HG03575 (cell line): ENCODE measurements around the gene FAM53B.

Experiments
- ATAC-seq: cut with Tn5 transposase; IDR thresholded peaks from one replicate; pipeline ENCODE4 v1.9.1; 2021; ENCODE audit not compliant: unreplicated experiment, insufficient number of reproducible peaks, low FRiP score; ENCODE audit errors: extremely low read depth

FAM53B gene

GRCh38 chr10:124671486-124672075 is 72.6 kb downstream of the FAM53B start:
- ATAC-seq: no peak

GRCh38 chr10:124670849-124671248 is 73.3 kb downstream of the FAM53B start:
- no peak for ATAC-seq

- no peak for ATAC-seq
Observed at GRCh38 chr10:124669824-124670654, 74.1 kb downstream of the FAM53B start.

DNA sequence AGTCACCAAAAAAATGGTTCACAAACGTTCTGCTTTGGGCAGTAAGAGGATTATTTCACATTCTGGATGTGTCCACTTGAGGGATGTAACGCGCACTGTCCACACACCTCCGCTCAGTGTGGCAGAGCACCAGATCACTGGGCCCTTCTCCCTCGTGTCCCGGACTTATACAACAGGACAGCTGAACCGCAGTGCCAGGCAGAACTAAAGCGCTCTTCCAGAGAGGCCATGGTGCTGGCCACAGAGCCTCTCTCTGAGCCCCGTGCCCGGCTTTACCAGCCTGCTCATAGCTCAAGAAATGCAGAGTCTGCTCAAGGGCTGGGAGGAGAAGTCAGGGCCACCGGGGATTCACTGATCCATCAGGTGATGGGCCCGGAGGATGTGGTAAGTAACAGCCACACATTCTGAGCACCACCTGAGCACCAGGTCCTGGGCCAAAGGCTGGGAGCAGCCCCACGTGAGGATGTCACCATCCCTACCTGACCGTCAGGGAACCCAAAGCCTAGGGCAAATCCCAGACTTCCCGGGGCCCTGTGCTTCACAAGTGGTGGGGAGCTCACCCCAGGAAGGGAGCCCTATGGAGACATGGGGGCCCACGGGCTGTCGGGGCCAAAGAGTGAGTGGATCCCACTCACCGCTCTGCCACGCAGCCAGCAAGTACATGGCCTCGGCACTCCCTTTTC is 74.9 kb downstream of the FAM53B start:
- no peak for ATAC-seq

- ATAC-seq: no peak
Observed at GRCh38 chr10:124668517-124669051, 75.6 kb downstream of the FAM53B start.

DNA sequence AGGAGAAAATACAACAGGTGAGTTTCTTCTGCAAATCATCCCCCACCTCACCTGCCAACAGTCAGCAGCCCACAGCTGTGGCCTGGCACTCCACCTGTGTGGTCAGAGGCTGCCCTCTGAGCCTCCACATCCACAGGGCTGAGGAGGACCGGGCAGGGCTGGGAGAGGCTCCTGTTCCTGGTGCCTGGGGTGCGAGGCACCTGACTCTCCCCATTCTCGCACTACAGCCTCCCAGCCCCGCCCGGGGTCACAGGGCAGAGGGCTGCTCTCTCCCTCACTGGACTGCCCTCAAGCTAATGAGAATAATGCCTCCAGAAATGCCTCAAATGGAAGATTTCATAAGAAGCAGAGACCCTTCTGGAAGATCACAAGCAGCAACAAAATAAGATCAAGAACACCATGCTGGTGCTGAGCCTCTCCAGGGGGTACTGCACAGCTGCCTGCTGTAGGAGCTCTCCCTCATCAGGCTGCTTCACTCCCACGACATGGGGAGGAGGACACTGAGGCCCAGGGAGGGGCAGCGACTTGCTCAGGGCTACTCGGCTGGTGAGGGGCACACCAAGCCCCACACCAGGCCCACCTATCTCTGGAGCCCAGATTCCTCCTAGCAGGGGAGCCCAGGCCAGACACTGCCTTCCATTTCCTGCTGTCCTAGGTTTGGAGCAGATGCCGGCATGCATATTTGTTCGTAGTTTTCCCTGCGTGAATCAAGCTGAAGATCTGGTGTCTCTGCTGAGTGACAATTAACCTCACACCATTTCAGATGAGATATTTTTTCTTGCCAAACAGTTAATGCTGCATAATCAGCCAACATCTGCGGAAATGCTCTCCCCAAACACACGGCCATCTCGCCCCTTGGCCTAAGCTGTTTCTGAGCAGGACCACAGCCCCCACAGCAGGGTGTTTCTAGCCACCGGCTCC is 76.5 kb downstream of the FAM53B start:
- ATAC-seq: no peak

DNA sequence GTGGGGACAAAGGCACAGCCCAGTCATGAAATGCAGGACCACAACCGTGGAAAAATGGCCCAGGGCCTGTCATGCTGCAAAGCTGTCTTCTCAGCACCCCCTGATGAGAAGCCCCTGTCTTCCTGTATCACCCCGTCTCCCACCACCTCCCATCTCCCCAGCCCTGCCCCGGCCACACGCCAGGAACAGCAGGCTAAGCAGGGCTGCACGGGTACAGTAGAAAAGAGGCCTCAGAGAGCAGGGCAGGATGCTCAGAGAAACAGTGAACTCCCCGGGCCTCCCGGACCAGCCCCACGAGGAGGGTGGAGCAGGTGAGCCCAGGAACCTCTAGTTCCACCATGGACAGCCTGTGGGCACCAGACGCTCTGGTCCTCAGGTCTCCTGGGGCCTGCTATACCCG is 77.7 kb downstream of the FAM53B start:
- no peak for ATAC-seq

- no peak for ATAC-seq
Observed at GRCh38 chr10:124665980-124666379, 78.2 kb downstream of the FAM53B start.

DNA sequence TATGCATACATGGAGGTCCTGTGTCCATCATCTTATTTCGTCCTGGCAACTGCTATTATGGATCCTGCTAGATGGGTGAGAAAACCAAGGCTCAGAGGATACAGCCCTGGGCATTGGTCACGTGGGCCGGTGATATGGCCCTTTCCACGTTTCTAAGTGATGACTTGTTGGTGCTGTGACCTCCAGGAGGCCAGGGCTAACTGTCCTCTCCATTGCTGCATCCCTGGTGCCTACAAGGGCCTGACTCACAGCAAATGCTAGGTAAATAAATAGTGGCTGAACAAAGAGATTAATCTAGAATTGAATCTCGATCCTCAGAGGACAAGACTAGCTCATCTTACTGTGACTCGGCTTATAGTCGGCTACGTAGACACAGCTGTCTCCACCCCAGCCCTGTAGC is 78.6 kb downstream of the FAM53B start:
- no peak for ATAC-seq

GRCh38 chr10:124665091-124665490 is 79.1 kb downstream of the FAM53B start:
- ATAC-seq: no peak

DNA sequence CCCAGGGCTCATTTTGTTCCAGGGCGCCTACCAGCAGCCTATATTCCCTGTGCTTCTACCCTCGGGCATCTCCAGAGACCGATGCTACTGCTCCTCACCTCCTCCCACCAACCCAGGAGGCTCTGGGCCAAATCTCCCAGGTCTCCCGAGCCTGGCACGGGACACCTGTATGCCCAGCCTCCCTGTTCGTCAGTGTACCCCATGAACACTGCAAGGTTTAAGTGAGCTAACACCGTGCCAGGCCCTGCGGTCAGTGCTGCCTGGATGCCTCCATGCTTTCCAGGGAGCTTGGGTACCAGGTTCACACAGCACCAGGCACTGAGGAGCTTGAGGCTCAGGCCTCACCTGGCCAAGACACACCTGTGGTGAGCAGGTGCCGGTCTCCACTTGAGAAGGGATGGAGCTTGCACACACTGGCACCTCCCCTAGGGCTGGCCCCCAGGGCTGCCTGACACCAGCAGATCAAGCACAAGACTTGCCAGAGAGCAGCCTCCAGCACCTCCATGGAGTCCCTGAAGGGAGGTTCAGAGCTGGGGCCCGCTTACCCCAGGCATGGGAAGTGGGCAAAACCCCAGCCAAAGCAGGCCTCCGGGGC is 80.3 kb downstream of the FAM53B start:
- no peak for ATAC-seq

DNA sequence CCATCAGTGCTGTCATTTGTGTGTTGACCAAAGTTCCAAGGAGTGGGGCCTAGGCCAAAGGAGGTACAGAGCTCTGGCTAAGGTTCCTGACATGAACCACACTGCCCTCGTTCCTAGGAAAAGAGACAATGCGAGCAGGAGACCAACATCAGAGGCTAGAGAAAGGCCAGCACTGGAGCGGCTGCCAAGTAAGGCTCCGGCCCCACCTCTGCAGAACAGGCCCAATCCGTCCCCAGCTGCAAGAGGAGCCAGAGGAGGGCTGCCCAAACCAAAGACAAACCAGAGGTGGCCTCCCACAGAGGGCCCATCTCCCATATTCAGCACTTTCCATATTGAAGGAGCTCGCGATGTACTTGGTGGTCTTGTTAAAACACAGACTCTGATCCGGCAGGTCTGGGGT is 81.0 kb downstream of the FAM53B start:
- ATAC-seq: no peak

- ATAC-seq: no peak
Observed at GRCh38 chr10:124661660-124662180, 82.5 kb downstream of the FAM53B start.

GRCh38 chr10:124660404-124661125 is 83.6 kb downstream of the FAM53B start:
- no peak for ATAC-seq

DNA sequence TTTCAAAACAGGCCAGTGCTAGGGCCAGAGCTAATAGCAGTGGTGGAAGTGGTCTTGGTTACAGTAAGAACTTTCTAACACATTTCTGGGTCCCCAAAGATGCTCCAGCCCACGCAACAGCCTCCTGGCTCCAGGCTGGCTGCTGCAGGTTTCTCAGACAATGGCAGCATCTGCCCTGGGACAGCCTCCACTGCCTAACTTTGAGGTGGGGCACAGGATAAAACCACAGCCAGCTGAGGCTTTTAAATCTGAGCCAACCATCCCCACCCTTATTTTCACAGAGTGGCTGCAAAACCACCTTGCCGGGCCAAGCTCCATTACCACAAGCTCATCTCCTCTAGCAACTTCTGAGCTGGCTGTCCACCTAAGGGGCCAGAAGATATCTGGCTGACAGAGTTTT is 84.8 kb downstream of the FAM53B start:
- ATAC-seq: no peak

DNA sequence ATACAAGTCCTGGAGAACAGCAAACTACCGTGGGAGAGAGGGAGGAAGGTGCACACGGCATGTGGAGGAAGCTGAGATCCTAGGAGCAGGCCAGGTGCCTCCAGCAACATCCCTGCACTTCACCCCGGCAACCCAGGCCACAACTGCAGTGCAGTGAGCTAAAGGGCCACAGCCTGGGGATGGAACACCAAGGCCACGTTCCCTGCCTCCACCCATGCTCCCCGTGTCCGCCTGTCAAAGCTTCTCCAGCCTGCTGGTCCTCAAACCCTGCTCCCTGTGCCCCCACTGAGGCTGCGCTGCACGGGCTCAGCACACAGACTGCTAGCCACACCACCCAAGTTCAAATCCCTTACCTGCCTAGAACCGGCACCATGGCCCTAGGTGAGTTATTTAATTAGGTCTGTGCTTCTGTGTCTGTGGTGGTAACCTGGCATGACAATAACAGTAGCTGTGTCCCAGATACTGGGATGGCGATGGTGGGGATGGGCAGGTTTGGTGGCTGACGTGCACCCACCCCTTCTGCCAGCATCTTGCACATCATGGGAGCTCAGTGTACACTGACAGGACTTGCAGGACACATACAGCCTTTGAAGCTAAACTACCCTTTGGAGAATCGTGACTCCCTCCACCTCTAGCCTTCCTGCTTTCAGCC is 85.5 kb downstream of the FAM53B start:
- ATAC-seq: no peak

DNA sequence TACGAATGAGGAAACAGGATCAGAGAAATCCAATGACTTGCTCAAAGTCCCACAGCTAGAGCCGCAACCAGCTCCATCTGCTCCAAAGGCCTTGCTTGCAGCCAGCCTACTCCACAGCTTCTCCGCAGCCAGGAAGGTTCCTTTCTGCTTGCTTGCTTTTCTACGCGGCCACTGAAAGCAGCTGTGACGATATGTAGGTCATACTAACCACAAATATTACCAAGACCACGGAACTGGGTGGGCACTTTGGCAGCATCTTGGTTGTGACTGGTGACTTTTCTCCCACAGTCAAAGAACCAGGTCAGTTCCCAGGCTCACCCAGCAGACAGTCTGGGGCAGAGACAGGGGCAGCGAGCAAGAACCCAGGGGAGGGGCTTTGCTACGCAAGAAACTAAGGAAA is 86.4 kb downstream of the FAM53B start:
- ATAC-seq: no peak
